HEK293T (cell line): ENCODE data around the gene LANCL2.

Experiments
- BHLHE40 ChIP-seq: fragments of 450-650 bp; IDR thresholded peaks from 2 replicates; pipeline ENCODE4 v1.6.1; 2016; ENCODE audit warnings: mild to moderate bottlenecking, moderate library complexity, borderline replicate concordance
- CTBP1 ChIP-seq: fragments of 450-650 bp; IDR thresholded peaks from 2 replicates; pipeline ENCODE4 v1.6.1; 2016; ENCODE audit warnings: borderline replicate concordance
- ELF4 ChIP-seq: fragments of 450-650 bp; IDR thresholded peaks from 2 replicates; pipeline ENCODE4 v1.6.1; 2017; ENCODE audit warnings: antibody characterized with exemption
- FOXK2 ChIP-seq: fragments of 450-650 bp; IDR thresholded peaks from 2 replicates; pipeline ENCODE4 v1.6.1; 2016; ENCODE audit warnings: mild to moderate bottlenecking
- HDGF ChIP-seq: fragments of 450-650 bp; IDR thresholded peaks from 2 replicates; pipeline ENCODE4 v1.6.1; 2017; ENCODE audit warnings: antibody characterized with exemption, borderline replicate concordance
- NFRKB ChIP-seq: fragments of 450-650 bp; IDR thresholded peaks from 2 replicates; pipeline ENCODE4 v1.6.1; 2016; ENCODE audit warnings: mild to moderate bottlenecking, moderate library complexity
- SP1 ChIP-seq: fragments of 450-650 bp; IDR thresholded peaks from 2 replicates; pipeline ENCODE4 v1.6.1; 2017
- SUZ12 ChIP-seq: fragments of 450-650 bp; IDR thresholded peaks from 2 replicates; pipeline ENCODE4 v1.6.1; 2016; ENCODE audit warnings: mild to moderate bottlenecking
- TARDBP ChIP-seq: fragments of 450-650 bp; IDR thresholded peaks from 2 replicates; pipeline ENCODE4 v1.6.1; 2016
- ZNF384 ChIP-seq: fragments of 450-650 bp; IDR thresholded peaks from 2 replicates; pipeline ENCODE4 v1.6.1; 2016

DNA sequence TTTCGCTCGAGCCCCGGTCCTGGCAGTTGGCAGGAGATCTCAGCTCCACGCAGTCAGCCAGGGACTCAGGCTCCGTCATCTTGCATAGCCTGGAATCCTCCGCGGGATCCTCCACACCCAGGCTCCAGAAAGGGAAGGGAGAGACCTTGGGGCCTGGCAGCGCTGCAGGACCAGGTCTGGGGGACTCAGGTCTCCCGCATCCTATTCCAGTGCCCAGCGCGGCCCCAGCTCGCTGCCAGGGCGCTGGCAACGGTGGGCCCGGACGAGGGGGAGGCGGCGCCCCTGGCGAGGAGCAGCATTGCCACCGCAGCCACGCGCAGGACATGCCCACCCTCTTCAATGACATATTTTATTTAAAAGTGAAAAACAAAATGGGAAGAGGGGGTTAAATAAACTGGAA is 83.4 kb downstream of the LANCL2 start:
- TF ChIP-seq FOXK2 (no peak), TARDBP (no peak), ELF4 (no peak), CTBP1 (no peak), SUZ12 (no peak), BHLHE40 (no peak), SP1 (no peak), HDGF (no peak), ZNF384 (no peak), NFRKB (no peak)
